Right lobe of liver (tissue), 4 donors: Measurements from ENCODE around the gene CCL7.

Source experiments
- CTCF ChIP-seq, 4 donors: fragments of 200-600 bp in 3 of 4; fragments of 450-650 bp in 1 of 4; IDR thresholded peaks; one replicate each; pipeline versions ENCODE4 v1.5.1 to v1.8.0; 2016 to 2022; ENCODE audit warnings: antibody characterized with exemption in 4 of 4, mild to moderate bottlenecking in 2 of 4
- POLR2A ChIP-seq: fragments of 450-650 bp; IDR thresholded peaks from one replicate; pipeline ENCODE4 v1.6.1; 2017; ENCODE audit warnings: antibody characterized with exemption, mild to moderate bottlenecking
- donor health status: DM: no; HTN: no; CAD: no.
- donor health status: DM: no; HTN: no; CAD: no.
- donor health status: DM: no; HTN: yes; CAD: no.

DNA sequence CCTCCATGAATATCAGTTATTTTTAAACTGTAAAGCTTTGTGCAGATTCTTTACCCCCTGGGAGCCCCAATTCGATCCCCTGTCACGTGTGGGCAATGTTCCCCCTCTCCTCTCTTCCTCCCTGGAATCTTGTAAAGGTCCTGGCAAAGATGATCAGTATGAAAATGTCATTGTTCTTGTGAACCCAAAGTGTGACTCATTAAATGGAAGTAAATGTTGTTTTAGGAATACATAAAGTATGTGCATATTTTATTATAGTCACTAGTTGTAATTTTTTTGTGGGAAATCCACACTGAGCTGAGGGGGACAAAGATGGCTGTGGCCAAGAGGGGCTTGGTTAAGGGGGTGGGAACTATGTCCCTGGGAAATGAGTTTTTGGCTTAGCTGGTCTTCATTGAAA is 17.9 kb downstream of the CCL7 start:
- no peak for TF ChIP-seq CTCF (IDR thresholded peaks at IDR 0.05)
- TF ChIP-seq POLR2A: no peak
